Heart left ventricle (tissue), 16 donors: Measurements from ENCODE around the gene AP1G1. TPM values are rescaled to one million over a fixed set of nuclear protein-coding genes. Genes with fewer than 3 reads are reported as not detected.
"Not testable (repeated sequence)": the region's sequence is repeated elsewhere in the genome, so short reads cannot be mapped to it uniquely, and the experiment has no call there.

Experiments
- ATAC-seq, 4 donors: fragments of 200-7000 bp; cut with Tn5 transposase; one replicate each; pipeline ENCODE4 v1.9.1; 2020 to 2022; ENCODE audit warnings: moderate library complexity in 4 of 4, mild to moderate bottlenecking in 3 of 4, moderate number of reproducible peaks in 1 of 4
- DNase-seq, 5 donors: peaks; one replicate each; pipeline ENCODE4 v3.0.0-alpha.2; 2020
- H3K27ac ChIP-seq, 12 donors: fragments of 200-600 bp; sonication (generic) in 4 of 12; one replicate each; pipeline versions ENCODE4 v1.5.0 to v1.8.0; 2016 to 2022; ENCODE audit warnings: mild to moderate bottlenecking in 2 of 12
- H3K27me3 ChIP-seq, 9 donors: fragments of 200-600 bp; sonication (generic) in 2 of 9; one replicate each; pipeline versions ENCODE4 v1.5.1 to v1.8.0; 2016 to 2022; ENCODE audit warnings: mild to moderate bottlenecking in 3 of 9
- H3K36me3 ChIP-seq, 9 donors: fragments of 200-600 bp; sonication (generic) in 2 of 9; one replicate each; pipeline versions ENCODE4 v1.5.0 to v1.8.0; 2018 to 2022; ENCODE audit warnings: mild to moderate bottlenecking in 2 of 9
- H3K4me1 ChIP-seq, 12 donors: fragments of 200-600 bp; sonication (generic) in 4 of 12; one replicate each; pipeline versions ENCODE4 v1.5.0 to v1.8.0; 2016 to 2022; ENCODE audit warnings: mild to moderate bottlenecking in 3 of 12
- H3K4me3 ChIP-seq, 12 donors: fragments of 200-600 bp; sonication (generic) in 4 of 12; one replicate each; pipeline versions ENCODE4 v1.5.0 to v1.8.0; 2017 to 2022; ENCODE audit warnings: mild to moderate bottlenecking in 9 of 12, moderate library complexity in 4 of 12
- H3K9me3 ChIP-seq, 12 donors: fragments of 200-600 bp; sonication (generic) in 4 of 12; one replicate each; pipeline versions ENCODE4 v1.5.0 to v1.8.0; 2016 to 2022; ENCODE audit warnings: mild to moderate bottlenecking in 1 of 12
- CTCF ChIP-seq, 12 donors: fragments of 200-600 bp; sonication (generic) in 4 of 12; IDR thresholded peaks; one replicate each; pipeline versions ENCODE4 v1.5.0 to v1.8.0; 2018 to 2022; ENCODE audit warnings: antibody characterized with exemption in 12 of 12, mild to moderate bottlenecking in 5 of 12
- POLR2A ChIP-seq, 2 donors: fragments of 450-650 bp; IDR thresholded peaks; one replicate each; pipeline ENCODE4 v1.6.1; 2017; ENCODE audit warnings: antibody characterized with exemption in 2 of 2, mild to moderate bottlenecking in 2 of 2, moderate library complexity in 2 of 2
- WGBS, 4 donors: extraction: QIAGEN DNeasy Blood & Tissue Kit in 2 of 4; methylation state at CpG; one replicate each; pipeline versions ENCODE4 v1.1.5 to v1.1.7; 2013 to 2018; 5-methylcytosine and 5-hydroxymethylcytosine counted together
- intact Hi-C, 10 donors: fragments of 100-400 bp; cut with DNase I; formaldehyde crosslinking; loops; one replicate each; pipeline versions ENCODE4 v1.11.1 to v1.14.2; 2022
- polyA plus RNA-seq, 2 donors: library from polyadenylated mRNA; stranded (reverse); fragments of 200-250 nt; gene quantifications; one replicate each; pipeline ENCODE4 v1.2.3, GENCODE V29; 2013
- total RNA-seq, 9 donors: library from RNA; depleted of rRNA in 2 of 9; stranded (reverse); fragments of >200 nt in 2 of 9; fragmentation: NEBNext Ultra II Directional in 3 of 9; extraction: Animal tissue kit (Norgen Biotek cat#: 25700) in 3 of 9; gene quantifications; one replicate each; pipeline versions ENCODE4 v1.1.0 to v1.2.4, GENCODE V29; 2016 to 2023
- donor health status: ischemic (EF 13 %, LVEDD 7.1; RV severe dilation, severe dysfunction).
- donor health status: healthy with polysubstance abuse.
- donor health status: DM: no; HTN: yes; CAD: no.
- donor health status: DM: no; HTN: no; CAD: no.
- donor health status: ischemic (EF 25% LVEDD 6.9; RV normal size, moderate dysfunction).
- donor health status: ischemic (EF 25% LVEDD 5.7; RV mildly dilated, moderate dysfunction).
- donor health status: healthy.
- donor health status: DM: yes; HTN: yes; CAD: no.
- donor health status: ischemic (EF 35%, LVEDD 5.7; RV mildly dilated, moderate dysfunction).
- donor health status: nonischemic (EF 11% LVEDD 7.7; RV severe dilation, severe dysfunction).
- donor health status: DM: yes; HTN: yes; CAD: no.
- donor health status: PGD.
- donor health status: ischemic (EF 29% LVEDD 5.4; RV normal size, mild dysfunction).
- donor health status: nonischemic (EF 23%, LVEDD 6.1; RV moderate dilation, normal function).

The AP1G1 gene
- total and polyA plus RNA-seq, 11 donors: 10.5 to 60.5 (median 36.4) TPM

GRCh38 chr16:71687861-71688260, 120.8 kb downstream of the AP1G1 start:
- ATAC-seq: no peak
- Histone ChIP-seq H3K9me3 (no peaks in the 10 kb centered on the region), H3K4me1 (no peaks in the 10 kb centered on the region), H3K36me3 (peaks cover 0 to 86% (median 46%) of the 10 kb centered on the region in 9 donors), H3K4me3 (no peak overlapping the region), H3K27ac (no peak overlapping the region), H3K27me3 (no peaks in the 10 kb centered on the region)
- no peak for DNase-seq
- intact Hi-C loops: no loop called here
- WGBS, 4 donors: 77 to 83% (median 80%) methylated on average over 3 of the region's 3 CpGs
- TF ChIP-seq CTCF (IDR thresholded peaks at IDR 0.05): no peak
- TF ChIP-seq POLR2A (IDR thresholded peaks at IDR 0.05): no peak

- H3K9me3 ChIP-seq, H3K4me3 ChIP-seq, H3K4me1 ChIP-seq, H3K27me3 ChIP-seq, H3K27ac ChIP-seq, ATAC-seq, intact Hi-C loops, DNase-seq: not testable (repeated sequence)
- 97% methylated on average over 12 of the region's 12 CpGs for WGBS, 4 donors
- H3K36me3 ChIP-seq: peaks cover 0 to 96% (median 58%) of the 10 kb centered on the region in 9 donors
Measured at GRCh38 chr16:71684280-71684679, 124.4 kb downstream of the AP1G1 start.

GRCh38 chr16:71681360-71681759, 127.3 kb downstream of the AP1G1 start:
- H3K27ac ChIP-seq: no peak overlapping the region
- TF ChIP-seq POLR2A (IDR thresholded peaks at IDR 0.05) (no peak), CTCF (IDR thresholded peaks at IDR 0.05) (no peak)
- no peak overlapping the region for H3K4me3 ChIP-seq
- no peak for ATAC-seq
- DNase-seq: no peak
- no peaks in the 10 kb centered on the region for H3K4me1 ChIP-seq
- 83 to 95% (median 90%) methylated on average over 2 of the region's 2 CpGs for WGBS, 4 donors
- no peaks in the 10 kb centered on the region for H3K9me3 ChIP-seq
- H3K36me3 ChIP-seq: peaks cover 0 to 96% (median 59%) of the 10 kb centered on the region in 9 donors
- no peaks in the 10 kb centered on the region for H3K27me3 ChIP-seq
- intact Hi-C loops: no loop called here

Other genes starting within 250 kb of the AP1G1 start
- under 1 TPM in 2 of 9 donors, not detected in 7; 0.05 to 0.50 TPM for gene TAT, start 231.7 kb downstream of the AP1G1 start, total RNA-seq
- gene TAT, start 231.7 kb downstream of the AP1G1 start, polyA plus RNA-seq: not detected
- under 1 TPM in 1 of 9 donors, not detected in 8; 0.14 TPM for gene MARVELD3, start 182.7 kb downstream of the AP1G1 start, total RNA-seq
- gene MARVELD3, start 182.7 kb downstream of the AP1G1 start, polyA plus RNA-seq: not detected
- 1 to 10 TPM; 2.5 to 7.4 (median 3.6) TPM for gene PHLPP2, start 84.1 kb downstream of the AP1G1 start, total RNA-seq
- gene PHLPP2, start 84.1 kb downstream of the AP1G1 start, polyA plus RNA-seq: 1 to 10 TPM in 1 of 2 donors, under 1 TPM in 1; 0.99 to 1.6 TPM
- gene ATXN1L, start 37.1 kb upstream of the AP1G1 start, total RNA-seq: 10 to 100 TPM; 14.3 to 24.2 (median 19.8) TPM
- 10 to 100 TPM in 1 of 2 donors, 1 to 10 TPM in 1; 6.9 to 16.5 TPM for gene ATXN1L, start 37.1 kb upstream of the AP1G1 start, polyA plus RNA-seq
- 1 to 10 TPM; 2.3 to 5.7 (median 3.9) TPM for gene ZNF821, start 75.3 kb upstream of the AP1G1 start, total RNA-seq
- 1 to 10 TPM; 2.3 to 3.9 TPM for gene ZNF821, start 75.3 kb upstream of the AP1G1 start, polyA plus RNA-seq
- gene IST1, start 86.7 kb upstream of the AP1G1 start, total RNA-seq: 100 to 1,000 TPM in 7 of 9 donors, 10 to 100 TPM in 2; 89.2 to 146 (median 109) TPM
- gene IST1, start 86.7 kb upstream of the AP1G1 start, polyA plus RNA-seq: 100 to 1,000 TPM in 1 of 2 donors, 10 to 100 TPM in 1; 54.5 to 105 TPM
- under 1 TPM in 5 of 9 donors, not detected in 4; 0.05 to 0.27 (median 0.07) TPM for gene PKD1L3, start 191.6 kb upstream of the AP1G1 start, total RNA-seq
- under 1 TPM in 1 of 2 donors, not detected in 1; 0.01 TPM for gene PKD1L3, start 191.6 kb upstream of the AP1G1 start, polyA plus RNA-seq
- gene DHODH, start 199.9 kb upstream of the AP1G1 start, total RNA-seq: 1 to 10 TPM; 5.2 to 9.8 (median 7.5) TPM
- gene DHODH, start 199.9 kb upstream of the AP1G1 start, polyA plus RNA-seq: 1 to 10 TPM; 5.3 to 9.1 TPM
- gene HP, start 245.7 kb upstream of the AP1G1 start, total RNA-seq: 100 to 1,000 TPM in 1 of 9 donors, 10 to 100 TPM in 1, 1 to 10 TPM in 6, under 1 TPM in 1; 0.42 to 314 (median 3.6) TPM
- gene HP, start 245.7 kb upstream of the AP1G1 start, polyA plus RNA-seq: 1 to 10 TPM; 2.7 to 4.3 TPM